NT2/D1 (cell line): Measurements from ENCODE around the gene RTF2.

Experiments
- DNase-seq: peaks from one replicate; pipeline ENCODE4 v3.0.0-alpha.2; 2011; ENCODE audit warnings: low read depth, low spot score
- H3K27me3 ChIP-seq: 2 replicates; pipeline ENCODE4 v1.6.0; 2011; ENCODE audit warnings: mild to moderate bottlenecking; ENCODE audit not compliant: insufficient read length, insufficient read depth
- H3K36me3 ChIP-seq: 2 replicates; pipeline ENCODE4 v1.6.1; 2011; ENCODE audit warnings: mild to moderate bottlenecking, low read length, mixed read lengths; ENCODE audit not compliant: insufficient read depth, insufficient read length
- H3K4me1 ChIP-seq: 2 replicates; pipeline ENCODE4 v1.5.1; 2011; ENCODE audit not compliant: insufficient read depth, insufficient read length
- H3K4me3 ChIP-seq: 2 replicates; pipeline ENCODE4 v1.5.1; 2011; ENCODE audit warnings: low read depth; ENCODE audit not compliant: insufficient read length
- H3K9ac ChIP-seq: 2 replicates; pipeline ENCODE4 v1.6.0; 2011; ENCODE audit warnings: low read depth; ENCODE audit not compliant: insufficient read length
- H3K9me3 ChIP-seq: 2 replicates; pipeline ENCODE4 v1.5.1; 2011; ENCODE audit warnings: mild to moderate bottlenecking, low read length; ENCODE audit not compliant: insufficient read depth
- SUZ12 ChIP-seq: IDR thresholded peaks from 2 replicates; pipeline ENCODE4 v1.6.1; 2011; ENCODE audit not compliant: insufficient read length, insufficient read depth; ENCODE audit errors: extremely low read depth
- YY1 ChIP-seq: IDR thresholded peaks from 2 replicates; pipeline ENCODE4 v1.6.1; 2011; ENCODE audit not compliant: insufficient read length, insufficient read depth
- ZNF274 ChIP-seq: IDR thresholded peaks from 2 replicates; pipeline ENCODE4 v1.6.1; 2011; ENCODE audit warnings: mild to moderate bottlenecking, low read depth, low read length

Gene RTF2

GRCh38 chr20:56461576-56461975 is 6.9 kb upstream of the RTF2 start:
- Histone ChIP-seq H3K9me3 (no peaks in the 10 kb centered on the region), H3K36me3 (no peaks in the 10 kb centered on the region), H3K27me3 (no peaks in the 10 kb centered on the region), H3K4me1 (no peaks in the 10 kb centered on the region), H3K9ac (no peak overlapping the region), H3K4me3 (no peak overlapping the region)
- no peak for TF ChIP-seq ZNF274
- no peak for TF ChIP-seq YY1
- no peak for TF ChIP-seq SUZ12
- no peak for DNase-seq

- no peaks in the 10 kb centered on the region for H3K36me3 ChIP-seq
- DNase-seq, result no peak
- H3K27me3 ChIP-seq, result no peaks in the 10 kb centered on the region
- TF ChIP-seq YY1 (no peak), ZNF274 (no peak), SUZ12 (no peak)
- H3K4me1 ChIP-seq, result no peaks in the 10 kb centered on the region
- no peak overlapping the region for H3K4me3 ChIP-seq
- no peaks in the 10 kb centered on the region for H3K9me3 ChIP-seq
- no peak overlapping the region for H3K9ac ChIP-seq
Measured at GRCh38 chr20:56463428-56463827, 5.0 kb upstream of the RTF2 start.

DNA sequence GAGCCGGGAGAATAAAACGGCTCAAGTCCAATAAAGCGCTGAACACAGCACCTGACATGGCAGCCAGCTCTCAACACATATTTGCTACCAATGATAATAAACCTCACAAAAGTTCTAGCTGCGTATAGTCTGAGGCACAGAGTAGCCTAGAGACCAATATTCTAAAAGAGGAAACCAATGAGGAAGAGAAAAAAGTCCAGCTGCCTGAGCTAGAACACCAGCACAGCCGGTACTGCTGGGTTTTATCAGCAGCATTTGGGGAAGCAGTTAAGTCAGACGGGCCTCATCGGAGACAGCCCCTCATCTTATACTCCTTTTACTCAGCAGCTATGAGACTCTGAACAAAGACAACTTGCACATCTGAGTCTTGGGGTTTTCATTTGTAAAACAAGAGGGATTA is 2.4 kb upstream of the RTF2 start:
- no peaks in the 10 kb centered on the region for H3K9me3 ChIP-seq
- no peak for DNase-seq
- H3K4me1 ChIP-seq, result no peaks in the 10 kb centered on the region
- H3K36me3 ChIP-seq, result peaks cover 16% of the 10 kb centered on the region
- H3K9ac ChIP-seq, result no peak overlapping the region
- H3K4me3 ChIP-seq, result no peak overlapping the region
- TF ChIP-seq YY1 (no peak), ZNF274 (no peak), SUZ12 (no peak)
- H3K27me3 ChIP-seq, result no peaks in the 10 kb centered on the region

DNA sequence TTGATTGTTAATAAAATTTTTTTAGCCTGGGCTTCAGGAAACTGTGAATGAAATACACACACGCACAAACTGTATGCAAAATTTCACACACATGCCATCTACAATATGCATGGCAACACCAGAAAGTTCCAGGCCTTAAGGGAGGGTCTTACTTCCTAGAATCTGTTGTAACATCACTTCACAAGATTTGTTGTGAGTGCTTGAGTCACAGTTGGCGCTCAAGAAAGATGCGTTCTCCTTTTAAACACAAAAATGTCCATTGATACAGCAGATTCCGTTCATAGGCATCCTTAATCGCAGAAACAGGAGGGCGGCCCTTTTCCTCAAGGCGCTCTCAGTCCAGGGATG is 485 bp upstream of the RTF2 start:
- H3K4me1 ChIP-seq, result no peaks in the 10 kb centered on the region
- DNase-seq, result no peak
- H3K9ac ChIP-seq, result peak overlapping the region; percentile 82
- H3K4me3 ChIP-seq, result peak overlapping the region; percentile 90
- peaks cover 25% of the 10 kb centered on the region for H3K36me3 ChIP-seq
- no peaks in the 10 kb centered on the region for H3K9me3 ChIP-seq
- H3K27me3 ChIP-seq, result no peaks in the 10 kb centered on the region
- TF ChIP-seq ZNF274 (no peak), YY1 (no peak), SUZ12 (no peak)

- H3K4me1 ChIP-seq, result no peaks in the 10 kb centered on the region
- no peak for DNase-seq
- TF ChIP-seq ZNF274 (no peak), YY1 (no peak), SUZ12 (no peak)
- no peaks in the 10 kb centered on the region for H3K27me3 ChIP-seq
- peak overlapping the region; percentile 90 for H3K4me3 ChIP-seq
- H3K9ac ChIP-seq, result peak overlapping the region; percentile 93
- no peaks in the 10 kb centered on the region for H3K9me3 ChIP-seq
- peaks cover 36% of the 10 kb centered on the region for H3K36me3 ChIP-seq
Measured at GRCh38 chr20:56469077-56469449, 636 bp downstream of the RTF2 start.

GRCh38 chr20:56483970-56484369 is 15.5 kb downstream of the RTF2 start:
- no peaks in the 10 kb centered on the region for H3K9me3 ChIP-seq
- TF ChIP-seq SUZ12 (no peak), YY1 (no peak), ZNF274 (no peak)
- DNase-seq, result no peak
- no peaks in the 10 kb centered on the region for H3K4me1 ChIP-seq
- H3K4me3 ChIP-seq, result no peak overlapping the region
- H3K27me3 ChIP-seq, result no peaks in the 10 kb centered on the region
- peaks cover 88% of the 10 kb centered on the region for H3K36me3 ChIP-seq
- H3K9ac ChIP-seq, result no peak overlapping the region

DNA sequence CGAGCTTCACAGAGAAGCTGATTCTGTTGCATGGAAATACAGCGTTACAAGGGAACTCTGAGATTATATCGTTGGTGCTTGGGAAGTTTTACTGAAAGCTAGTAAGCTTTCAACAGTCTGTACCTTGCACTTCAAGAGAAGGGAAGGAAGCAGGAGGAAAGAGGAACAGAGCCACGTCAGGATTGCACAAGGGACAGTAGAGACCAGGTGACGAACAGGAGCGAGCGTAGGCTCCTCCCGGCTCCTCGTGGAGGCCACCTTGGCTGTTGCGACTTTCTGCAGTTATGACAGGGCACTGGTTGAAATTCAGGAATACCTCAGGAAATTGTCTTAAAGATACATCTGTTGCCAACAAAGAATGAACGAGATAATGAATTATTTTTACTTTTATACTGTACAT is 18.8 kb downstream of the RTF2 start:
- no peak for DNase-seq
- H3K27me3 ChIP-seq, result no peaks in the 10 kb centered on the region
- H3K9ac ChIP-seq, result no peak overlapping the region
- no peak overlapping the region for H3K4me3 ChIP-seq
- H3K36me3 ChIP-seq, result peaks cover 87% of the 10 kb centered on the region
- TF ChIP-seq YY1 (no peak), ZNF274 (no peak), SUZ12 (no peak)
- H3K4me1 ChIP-seq, result no peaks in the 10 kb centered on the region
- H3K9me3 ChIP-seq, result no peaks in the 10 kb centered on the region

DNA sequence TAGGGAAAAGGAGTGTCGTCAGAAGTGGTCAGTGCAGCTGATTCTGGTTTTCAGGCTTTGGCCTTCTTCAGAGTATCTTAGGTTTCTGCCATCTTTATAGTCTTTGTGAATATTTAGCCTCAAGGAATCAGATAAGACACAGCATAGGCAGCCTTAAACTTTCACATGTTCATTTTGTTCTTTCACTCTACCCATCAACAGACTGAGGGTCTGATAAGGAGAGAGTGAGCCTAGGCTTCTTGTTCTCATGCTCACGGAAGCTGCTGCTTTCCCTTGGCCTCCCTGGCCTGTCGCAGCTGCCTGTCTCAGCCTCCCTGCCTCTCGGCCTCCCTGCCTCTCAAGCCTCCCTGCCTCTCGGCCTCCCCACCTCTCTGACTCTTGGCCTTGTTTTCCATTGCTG is 20.1 kb downstream of the RTF2 start:
- Histone ChIP-seq H3K9me3 (no peaks in the 10 kb centered on the region), H3K36me3 (peaks cover 79% of the 10 kb centered on the region), H3K27me3 (no peaks in the 10 kb centered on the region), H3K4me3 (no peak overlapping the region), H3K9ac (no peak overlapping the region), H3K4me1 (no peaks in the 10 kb centered on the region)
- TF ChIP-seq ZNF274, result no peak
- no peak for TF ChIP-seq YY1
- TF ChIP-seq SUZ12, result no peak
- DNase-seq, result no peak
